NT2/D1 (cell line): ENCODE measurements around the gene PLXNA2.

Source experiments
- SUZ12 ChIP-seq: IDR thresholded peaks from 2 replicates; pipeline ENCODE4 v1.6.1; 2011; ENCODE audit not compliant: insufficient read length, insufficient read depth; ENCODE audit errors: extremely low read depth
- YY1 ChIP-seq: IDR thresholded peaks from 2 replicates; pipeline ENCODE4 v1.6.1; 2011; ENCODE audit not compliant: insufficient read length, insufficient read depth

DNA sequence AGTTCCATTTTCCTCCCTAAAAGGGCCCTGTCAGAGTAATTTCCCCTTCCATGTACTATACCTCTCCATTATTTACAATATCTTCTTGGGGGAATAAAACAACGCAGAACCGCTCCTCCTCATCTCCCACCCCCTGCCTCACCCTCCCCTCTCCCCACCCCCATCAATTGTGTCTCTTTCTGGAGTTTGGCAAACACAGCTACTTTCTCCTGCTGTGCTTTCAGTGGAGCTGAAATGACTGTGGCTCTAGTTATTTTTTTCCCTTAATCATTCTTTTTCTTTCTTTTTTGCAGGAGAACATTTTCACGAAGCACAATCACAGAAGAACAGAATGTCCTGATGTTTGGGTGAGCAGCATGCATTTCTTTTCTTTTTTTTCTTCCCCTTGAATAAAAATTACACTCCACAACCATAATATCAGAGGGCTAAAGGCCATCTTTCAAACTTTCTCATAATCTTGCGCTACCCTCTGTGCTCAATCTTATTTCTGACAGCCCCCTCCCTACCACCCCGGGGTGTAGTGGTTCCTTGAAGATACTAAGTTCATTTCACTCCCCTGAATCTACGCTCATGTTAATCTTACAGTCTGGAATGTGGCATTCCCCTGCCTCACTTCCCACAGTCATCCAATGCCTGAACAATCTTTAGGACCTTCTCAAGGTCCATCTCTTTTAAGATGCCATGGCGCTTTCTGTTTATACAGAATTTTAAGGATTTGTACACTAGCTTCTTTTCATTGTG lies 8.8 kb upstream of the PLXNA2 start:
- TF ChIP-seq YY1 (no peak), SUZ12 (no peak)
